Measurements from ENCODE around the gene TCEAL1.

DNA sequence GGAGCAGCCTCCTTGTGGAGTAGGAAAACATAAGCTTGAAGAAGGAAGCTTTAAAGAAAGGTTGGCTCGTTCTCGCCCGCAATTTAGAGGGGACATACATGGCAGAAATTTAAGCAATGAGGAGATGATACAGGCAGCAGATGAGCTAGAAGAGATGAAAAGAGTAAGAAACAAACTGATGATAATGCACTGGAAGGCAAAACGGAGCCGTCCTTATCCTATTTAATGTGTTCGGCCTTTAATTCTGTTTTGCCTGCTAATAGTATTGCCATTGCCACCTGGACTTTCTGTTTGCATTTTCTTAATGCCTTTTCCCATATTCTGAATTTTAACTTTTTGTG is 1.4 kb downstream of the TCEAL1 start:
- TF ChIP-seq POLR2AphosphoS5 (IDR thresholded peaks at IDR 0.05) = no peak
- TF ChIP-seq, protein P1, sequence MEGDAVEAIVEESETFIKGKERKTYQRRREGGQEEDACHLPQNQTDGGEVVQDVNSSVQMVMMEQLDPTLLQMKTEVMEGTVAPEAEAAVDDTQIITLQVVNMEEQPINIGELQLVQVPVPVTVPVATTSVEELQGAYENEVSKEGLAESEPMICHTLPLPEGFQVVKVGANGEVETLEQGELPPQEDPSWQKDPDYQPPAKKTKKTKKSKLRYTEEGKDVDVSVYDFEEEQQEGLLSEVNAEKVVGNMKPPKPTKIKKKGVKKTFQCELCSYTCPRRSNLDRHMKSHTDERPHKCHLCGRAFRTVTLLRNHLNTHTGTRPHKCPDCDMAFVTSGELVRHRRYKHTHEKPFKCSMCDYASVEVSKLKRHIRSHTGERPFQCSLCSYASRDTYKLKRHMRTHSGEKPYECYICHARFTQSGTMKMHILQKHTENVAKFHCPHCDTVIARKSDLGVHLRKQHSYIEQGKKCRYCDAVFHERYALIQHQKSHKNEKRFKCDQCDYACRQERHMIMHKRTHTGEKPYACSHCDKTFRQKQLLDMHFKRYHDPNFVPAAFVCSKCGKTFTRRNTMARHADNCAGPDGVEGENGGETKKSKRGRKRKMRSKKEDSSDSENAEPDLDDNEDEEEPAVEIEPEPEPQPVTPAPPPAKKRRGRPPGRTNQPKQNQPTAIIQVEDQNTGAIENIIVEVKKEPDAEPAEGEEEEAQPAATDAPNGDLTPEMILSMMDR (IDR thresholded peaks at IDR 0.05) = no peak
- no peak for TF ChIP-seq POLR2A (IDR thresholded peaks at IDR 0.05)

Data from suprapubic skin (tissue), 4 donors.